Bronchial epithelial cell (primary cell): ENCODE data around the gene GNAS. TPM values are rescaled to one million over a fixed set of nuclear protein-coding genes. Genes with fewer than 3 reads are reported as not detected.
"Not testable (repeated sequence)": the region's sequence is repeated elsewhere in the genome, so short reads cannot be mapped to it uniquely, and the experiment has no call there.

Source experiments
- DNase-seq: peaks from one replicate; pipeline ENCODE4 v3.0.0-alpha.2; 2010; ENCODE audit warnings: low read depth
- FAIRE-seq: peaks from 2 replicates; lab custom pipeline; 2011; peaks lifted over from hg19 to GRCh38; lab: Jason Lieb, UNC
- H3K27me3 ChIP-seq: 2 replicates; pipeline ENCODE4 v1.5.1; 2011; ENCODE audit warnings: low read length; ENCODE audit not compliant: control insufficient read depth, insufficient read depth
- H3K36me3 ChIP-seq: 2 replicates; pipeline ENCODE4 v1.5.1; 2011; ENCODE audit warnings: low read length; ENCODE audit not compliant: control insufficient read depth, insufficient read depth
- H3K4me3 ChIP-seq: 2 replicates; pipeline ENCODE4 v1.5.1; 2011; ENCODE audit warnings: mild to moderate bottlenecking, low read depth, low read length, control low read depth
- total RNA-seq: library from RNA; depleted of rRNA; stranded (reverse); fragments of >200 nt; gene quantifications from 2 replicates; pipeline ENCODE4 v1.2.1, GENCODE V29; 2014
- TF ChIP-seq, protein P1 (sequence below): IDR thresholded peaks from 2 replicates; pipeline ENCODE4 v1.5.1; 2011; ENCODE audit warnings: mild to moderate bottlenecking, moderate library complexity, low read length, control low read depth, inconsistent platforms; ENCODE audit not compliant: insufficient read depth, severe bottlenecking

GNAS gene
- total RNA-seq, 1 donor from 2014 or later: 279 TPM

DNA sequence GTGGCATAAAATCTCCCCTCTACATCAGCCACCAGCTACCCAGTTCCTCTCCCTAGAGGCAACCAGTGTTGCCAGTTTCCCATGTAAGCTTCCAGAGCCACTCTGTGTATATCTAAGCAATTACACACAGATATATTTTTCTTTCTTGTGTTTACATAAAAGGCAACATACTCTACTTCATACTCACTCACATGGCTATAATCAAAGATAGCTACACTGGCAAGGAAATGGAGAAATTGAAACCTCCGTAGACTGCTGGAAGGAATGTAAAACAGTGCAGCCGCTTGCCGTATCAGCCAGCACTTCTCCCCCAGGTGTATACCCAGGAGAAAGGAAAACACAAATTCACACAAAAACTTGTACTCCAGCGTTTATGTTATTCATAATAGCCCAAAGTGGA is 90.0 kb downstream of the GNAS start:
- FAIRE-seq: no peak
- peaks cover 4% of the 10 kb centered on the region for H3K27me3 ChIP-seq
- TF ChIP-seq, protein P1, sequence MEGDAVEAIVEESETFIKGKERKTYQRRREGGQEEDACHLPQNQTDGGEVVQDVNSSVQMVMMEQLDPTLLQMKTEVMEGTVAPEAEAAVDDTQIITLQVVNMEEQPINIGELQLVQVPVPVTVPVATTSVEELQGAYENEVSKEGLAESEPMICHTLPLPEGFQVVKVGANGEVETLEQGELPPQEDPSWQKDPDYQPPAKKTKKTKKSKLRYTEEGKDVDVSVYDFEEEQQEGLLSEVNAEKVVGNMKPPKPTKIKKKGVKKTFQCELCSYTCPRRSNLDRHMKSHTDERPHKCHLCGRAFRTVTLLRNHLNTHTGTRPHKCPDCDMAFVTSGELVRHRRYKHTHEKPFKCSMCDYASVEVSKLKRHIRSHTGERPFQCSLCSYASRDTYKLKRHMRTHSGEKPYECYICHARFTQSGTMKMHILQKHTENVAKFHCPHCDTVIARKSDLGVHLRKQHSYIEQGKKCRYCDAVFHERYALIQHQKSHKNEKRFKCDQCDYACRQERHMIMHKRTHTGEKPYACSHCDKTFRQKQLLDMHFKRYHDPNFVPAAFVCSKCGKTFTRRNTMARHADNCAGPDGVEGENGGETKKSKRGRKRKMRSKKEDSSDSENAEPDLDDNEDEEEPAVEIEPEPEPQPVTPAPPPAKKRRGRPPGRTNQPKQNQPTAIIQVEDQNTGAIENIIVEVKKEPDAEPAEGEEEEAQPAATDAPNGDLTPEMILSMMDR: no peak

DNA sequence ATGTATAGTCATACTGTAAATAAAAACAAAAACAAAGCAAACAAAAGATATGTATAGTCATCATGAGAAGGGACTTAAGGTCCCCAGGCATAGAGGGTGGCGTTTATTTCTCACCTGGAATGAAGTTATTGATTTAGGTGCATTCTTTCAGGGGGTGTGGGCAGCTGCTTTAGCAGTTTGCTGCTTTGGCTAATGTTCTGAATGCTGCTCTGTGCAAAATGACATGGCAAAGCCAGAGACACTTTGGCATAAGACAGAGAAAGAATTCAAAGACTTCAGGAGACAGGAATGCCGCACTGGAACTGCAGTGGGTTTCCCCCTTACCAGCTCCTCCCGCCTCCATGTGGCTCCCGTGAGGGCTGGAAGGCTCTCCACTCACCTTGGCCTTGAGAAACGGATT is 92.1 kb downstream of the GNAS start:
- FAIRE-seq: no peak
- Histone ChIP-seq H3K36me3 (no peaks in the 10 kb centered on the region), H3K27me3 (no peaks in the 10 kb centered on the region), H3K4me3 (no peak overlapping the region)
- DNase-seq: no peak
- TF ChIP-seq, protein P1: no peak

More for the DNA sequence above, 90.0 kb downstream of the GNAS start:
- H3K4me3 ChIP-seq: no peak overlapping the region
- no peaks in the 10 kb centered on the region for H3K36me3 ChIP-seq
- no peak for DNase-seq

DNA sequence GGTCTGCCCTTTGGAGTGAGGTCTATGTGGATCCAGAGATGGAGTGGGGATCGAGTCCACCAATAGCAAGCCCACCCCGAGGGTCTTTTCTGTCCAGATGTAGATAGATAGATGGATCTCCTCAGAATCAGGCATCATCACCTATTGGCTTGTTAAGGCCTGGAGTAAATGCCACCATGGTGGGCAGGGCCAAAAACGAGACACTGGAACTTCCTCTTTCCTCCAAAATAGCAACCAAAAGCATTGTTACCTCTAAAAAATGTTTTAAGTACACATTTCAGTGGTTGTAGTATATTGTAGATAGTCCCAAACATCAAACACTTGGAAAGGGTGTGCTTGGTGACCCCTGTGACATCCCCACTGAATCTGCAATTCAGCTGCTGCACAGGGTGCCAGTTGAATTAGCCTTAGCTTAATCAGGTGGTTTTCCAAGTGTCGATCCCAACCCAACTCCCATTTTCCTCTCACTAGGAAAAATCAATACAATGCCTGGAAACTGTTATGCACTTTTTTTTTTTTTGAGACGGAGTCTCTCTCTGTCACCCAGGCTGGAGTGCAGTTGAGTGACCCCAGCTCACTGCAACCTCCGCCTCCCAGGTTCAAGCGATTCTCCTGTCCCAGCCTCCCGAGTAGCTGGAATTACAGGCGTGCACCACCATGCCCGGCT is 93.6 kb downstream of the GNAS start:
- TF ChIP-seq, protein P1: no peak
- no peaks in the 10 kb centered on the region for H3K27me3 ChIP-seq
- FAIRE-seq (no peak), DNase-seq (no peak)
- H3K36me3 ChIP-seq: no peaks in the 10 kb centered on the region
- no peak overlapping the region for H3K4me3 ChIP-seq

DNA sequence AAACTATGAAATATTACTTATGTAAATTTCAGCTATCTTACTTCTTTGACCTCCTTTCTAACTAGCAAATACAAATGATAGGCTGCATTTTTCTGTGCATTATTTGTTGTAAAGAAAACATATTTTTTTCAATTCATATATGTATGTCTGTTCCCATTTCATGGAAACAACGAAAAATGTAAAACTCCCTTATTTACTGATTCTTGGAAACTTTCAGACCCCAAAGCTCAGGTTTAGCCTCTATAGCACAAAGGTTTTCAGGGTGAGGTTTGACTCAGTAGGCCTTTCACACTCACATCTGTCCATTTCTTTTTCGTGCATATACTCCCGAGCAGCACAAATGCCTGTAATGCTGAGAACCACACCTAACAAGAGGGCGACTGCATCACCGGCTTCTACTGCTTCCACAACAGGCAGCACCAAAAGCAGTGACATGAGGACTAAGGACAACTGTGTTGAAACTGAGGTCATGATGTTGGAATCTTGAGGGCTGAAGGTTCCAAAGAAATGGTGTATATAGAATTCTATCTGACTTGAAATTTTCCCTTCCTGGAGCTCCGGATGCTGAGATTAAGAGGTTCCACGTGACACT is 95.4 kb downstream of the GNAS start:
- not testable (repeated sequence) for H3K27me3 ChIP-seq, H3K4me3 ChIP-seq, FAIRE-seq, H3K36me3 ChIP-seq, DNase-seq

DNA sequence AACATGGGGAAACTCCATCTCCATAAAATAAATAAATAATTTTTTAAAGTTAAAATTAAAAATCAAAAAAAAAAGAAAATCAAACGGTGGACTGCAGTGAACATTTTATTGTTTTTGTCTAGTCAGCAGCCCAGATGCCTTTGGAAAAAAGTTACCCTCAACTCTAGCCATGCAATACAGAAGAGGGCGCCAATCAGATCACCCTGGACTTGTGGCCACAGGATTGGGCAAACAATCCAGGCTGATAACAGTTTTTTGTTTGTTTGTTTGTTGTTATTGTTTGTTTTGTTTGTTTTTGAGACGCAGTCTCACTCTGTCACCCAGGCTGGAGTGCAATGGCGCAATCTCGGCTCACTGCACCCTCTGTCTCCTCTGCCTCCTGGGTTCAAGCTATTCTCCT is 98.1 kb downstream of the GNAS start:
- DNase-seq: no peak
- H3K36me3 ChIP-seq: no peaks in the 10 kb centered on the region
- TF ChIP-seq, protein P1: peak; percentile 4
- H3K27me3 ChIP-seq: no peaks in the 10 kb centered on the region
- H3K4me3 ChIP-seq: no peak overlapping the region
- no peak for FAIRE-seq

DNA sequence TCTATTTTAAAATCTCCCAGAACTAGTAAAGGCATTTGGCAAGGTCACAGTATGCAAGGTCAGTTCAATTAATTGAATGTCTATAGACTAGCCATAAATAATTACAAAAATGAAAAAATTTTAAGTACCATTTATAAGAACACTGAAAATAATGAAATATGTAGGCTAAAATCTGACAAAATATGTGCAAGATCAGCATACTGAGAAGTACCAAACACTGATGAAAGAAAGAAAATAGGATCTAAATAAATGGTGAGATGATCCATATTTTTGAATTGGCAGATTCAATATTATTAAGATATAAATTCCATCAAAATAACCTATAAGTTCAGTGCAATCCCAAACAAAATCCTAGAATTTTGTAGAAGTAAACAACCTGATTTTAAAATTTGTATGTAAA is 100.5 kb downstream of the GNAS start:
- H3K27me3 ChIP-seq: no peaks in the 10 kb centered on the region
- TF ChIP-seq, protein P1: no peak
- H3K4me3 ChIP-seq: no peak overlapping the region
- no peak for FAIRE-seq
- DNase-seq: no peak
- H3K36me3 ChIP-seq: no peaks in the 10 kb centered on the region
